ENCODE measurements around the gene HPSE2.
"Not testable (repeated sequence)": the region's sequence is repeated elsewhere in the genome, so short reads cannot be mapped to it uniquely, and the experiment has no call there.

Gene HPSE2

GRCh38 chr10:99002392-99002791, 233.3 kb downstream of the HPSE2 start:
- no peak for DNase-seq

GRCh38 chr10:98997596-98997995, 238.1 kb downstream of the HPSE2 start:
- no peak for DNase-seq

DNA sequence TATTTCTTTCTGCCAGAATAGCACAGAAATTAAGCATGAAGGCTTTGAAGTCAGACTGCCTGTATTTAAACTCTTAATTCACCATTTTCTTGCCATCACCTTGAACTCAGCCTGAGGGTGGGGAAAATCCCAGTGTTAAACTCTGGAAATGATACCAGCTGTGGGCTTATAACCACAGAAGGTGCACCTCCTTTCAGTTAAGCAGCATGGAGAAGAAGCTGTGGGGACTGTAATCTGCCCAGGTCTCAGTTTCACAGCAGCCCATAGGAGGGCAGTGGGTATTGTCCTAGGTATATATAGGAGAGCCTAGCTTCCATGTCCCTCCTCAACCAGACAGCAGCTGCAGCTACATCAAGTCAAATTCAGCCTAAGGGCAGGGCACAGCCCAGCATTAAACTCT, 241.6 kb downstream of the HPSE2 start:
- no peak for DNase-seq

DNA sequence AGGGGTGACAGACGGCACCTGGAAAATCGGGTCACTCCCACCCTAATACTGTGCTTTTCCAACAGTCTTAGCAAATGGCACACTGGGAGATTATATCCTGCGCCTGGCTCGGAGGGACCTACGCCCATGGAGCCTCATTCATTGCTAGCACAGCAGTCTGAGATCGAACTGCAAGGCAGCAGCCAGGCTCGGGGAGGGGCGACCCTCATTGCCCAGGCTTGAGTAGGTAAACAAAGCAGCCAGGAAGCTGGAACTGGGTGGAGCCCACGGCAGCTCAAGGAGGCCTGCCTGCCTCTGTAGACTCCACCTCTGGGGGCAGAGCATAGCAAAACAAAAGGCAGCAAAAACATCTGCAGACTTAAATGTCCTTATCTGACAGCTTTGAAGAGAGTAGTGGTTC, 251.9 kb downstream of the HPSE2 start:
- DNase-seq = not testable (repeated sequence)

GRCh38 chr10:98980353-98980752, 255.3 kb downstream of the HPSE2 start:
- DNase-seq = no peak

GRCh38 chr10:98971464-98971863, 264.2 kb downstream of the HPSE2 start:
- no peak for DNase-seq

DNA sequence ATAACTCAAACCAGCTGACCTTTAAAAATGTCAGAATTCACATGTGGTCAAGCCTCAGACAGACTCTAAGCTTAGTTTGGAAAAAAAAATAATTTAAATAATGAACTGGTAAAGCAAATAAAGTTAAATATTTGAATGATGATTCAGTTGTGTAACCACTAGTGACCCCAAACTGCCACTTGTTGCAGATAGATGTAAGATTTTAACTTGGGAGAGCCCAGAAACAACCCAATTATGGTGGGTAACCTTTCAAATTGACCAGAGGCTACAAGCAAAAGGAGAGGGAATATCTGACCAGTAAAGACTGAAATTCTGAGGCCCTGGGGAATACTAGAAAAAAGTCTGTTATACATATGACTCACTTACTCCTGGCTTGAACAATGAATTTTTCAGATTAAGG, 268.1 kb downstream of the HPSE2 start:
- DNase-seq = no peak

GRCh38 chr10:98963608-98964007, 272.0 kb downstream of the HPSE2 start:
- DNase-seq = no peak

- DNase-seq = no peak
These were observed 276.3 kb downstream of the HPSE2 start for GRCh38 chr10:98959379-98959778.

DNA sequence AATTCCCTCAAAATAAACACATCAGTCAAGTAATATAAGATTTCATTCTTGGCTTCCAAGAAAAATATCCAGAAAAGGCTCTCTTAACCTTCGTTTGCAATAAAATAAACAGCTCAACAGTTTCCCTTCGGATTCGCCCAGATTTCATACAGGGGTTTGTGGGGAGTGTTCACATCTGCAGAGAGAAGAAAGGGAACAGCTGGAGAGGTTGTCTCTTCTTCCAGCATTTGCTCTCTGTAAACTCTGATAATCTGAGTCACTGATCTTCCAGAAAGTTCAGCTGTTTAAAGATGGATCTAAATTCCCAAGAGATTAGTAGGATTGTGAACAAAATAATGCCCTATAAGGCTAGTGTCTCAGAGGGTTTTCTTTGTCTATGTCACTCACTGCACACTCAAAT, 277.9 kb downstream of the HPSE2 start:
- DNase-seq = no peak

GRCh38 chr10:98956576-98957260, 278.9 kb downstream of the HPSE2 start:
- no peak for DNase-seq

- DNase-seq = no peak
These were observed 282.4 kb downstream of the HPSE2 start for GRCh38 chr10:98953251-98953650.

- DNase-seq = no peak
These were observed 284.2 kb downstream of the HPSE2 start for GRCh38 chr10:98951269-98952000.

DNA sequence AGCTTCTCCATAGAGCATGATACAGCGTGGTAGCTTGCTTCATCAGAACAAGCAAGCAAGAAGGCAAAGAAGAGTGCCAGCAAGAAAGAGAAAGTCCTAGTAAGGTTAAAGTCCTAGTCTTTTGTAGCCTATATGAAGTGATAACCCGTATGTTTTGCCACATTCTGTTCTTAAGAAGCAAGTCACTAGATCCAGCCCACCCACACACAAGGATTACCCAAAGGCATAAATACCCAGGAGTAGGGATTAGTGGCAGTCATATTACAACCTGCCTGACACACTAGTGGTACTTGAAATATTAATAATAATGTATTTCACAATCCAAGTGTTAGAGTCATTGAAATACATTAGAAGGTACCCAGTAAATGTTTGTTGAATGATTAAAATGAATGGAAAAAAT, 285.5 kb downstream of the HPSE2 start:
- DNase-seq = no peak

GRCh38 chr10:98949306-98949705, 286.3 kb downstream of the HPSE2 start:
- DNase-seq = no peak

DNA sequence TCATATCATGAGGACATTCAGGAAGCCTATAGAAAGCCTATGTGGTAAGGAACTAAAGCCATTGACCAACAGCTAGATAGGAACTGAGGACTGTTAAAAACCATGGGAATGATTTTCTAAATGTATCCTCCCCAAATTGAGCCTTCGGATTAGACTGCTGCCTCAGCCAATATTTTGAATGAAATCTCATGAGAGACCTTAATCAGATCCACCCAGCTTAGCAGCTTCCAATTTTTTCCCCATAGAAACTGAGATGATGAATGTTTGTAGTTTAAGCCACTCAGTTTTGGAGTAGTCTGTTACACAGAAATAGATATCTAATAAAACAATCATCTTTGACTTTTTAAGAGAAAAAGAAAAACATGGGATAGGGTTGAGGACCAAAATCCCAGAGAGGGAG, 292.0 kb downstream of the HPSE2 start:
- DNase-seq = no peak

DNA sequence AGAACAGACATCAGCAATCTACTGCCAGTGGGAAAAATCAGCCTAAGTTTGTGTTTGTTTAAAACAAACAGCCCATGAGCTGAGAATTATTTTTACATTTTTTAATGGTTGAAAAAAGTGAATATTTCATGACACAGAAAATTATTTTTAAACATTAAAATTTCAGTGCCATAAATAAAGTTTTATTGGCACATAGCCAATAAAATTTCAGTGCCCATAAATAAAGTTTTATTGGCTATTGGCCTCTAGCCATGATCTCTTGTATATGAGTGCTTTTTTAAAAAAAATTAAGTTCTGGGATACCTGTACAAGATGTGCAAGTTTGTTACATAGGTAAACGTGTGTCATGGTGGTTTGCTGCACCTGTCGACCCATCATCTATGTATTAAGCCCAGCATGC, 305.9 kb downstream of the HPSE2 start:
- no peak for DNase-seq

DNA sequence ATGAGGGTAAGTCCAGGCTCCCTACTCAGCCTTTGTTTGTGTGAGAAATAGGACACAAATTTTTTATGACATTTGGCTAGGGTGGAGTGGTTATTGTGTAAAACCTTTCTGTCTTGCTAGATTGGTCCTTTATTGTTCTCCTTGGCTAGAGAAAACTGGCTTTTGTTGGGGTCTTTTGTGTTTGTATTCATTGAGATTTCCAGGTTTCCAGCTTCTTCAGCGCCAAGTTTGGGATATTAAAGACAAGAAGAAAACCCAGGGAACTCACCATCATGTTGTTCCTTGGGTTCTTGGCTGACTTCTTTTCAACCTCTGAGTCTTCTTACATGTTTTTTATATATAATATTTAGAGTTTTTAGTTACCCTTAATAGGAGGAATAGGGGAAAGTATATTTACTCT, 310.0 kb downstream of the HPSE2 start:
- DNase-seq = no peak

DNA sequence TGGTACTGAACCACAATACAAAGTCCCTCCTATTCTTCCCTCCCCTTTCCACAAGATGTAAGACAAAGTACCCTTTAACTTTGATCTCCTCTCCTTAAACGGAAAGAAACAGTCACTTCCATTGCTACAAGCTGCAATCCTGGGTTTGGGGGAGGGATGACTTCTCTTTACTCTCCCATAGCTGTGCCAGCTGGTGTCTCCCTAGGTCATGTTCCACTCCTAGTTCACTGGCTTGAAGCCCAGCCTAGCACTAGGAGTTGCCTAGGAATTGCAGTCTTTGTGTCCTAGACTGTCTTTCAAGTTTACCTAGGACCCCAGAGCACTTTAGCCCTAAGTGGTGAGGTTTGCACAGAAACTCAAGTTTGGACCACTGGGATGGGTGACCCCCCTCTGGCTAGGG, 311.1 kb downstream of the HPSE2 start:
- no peak for DNase-seq

DNA sequence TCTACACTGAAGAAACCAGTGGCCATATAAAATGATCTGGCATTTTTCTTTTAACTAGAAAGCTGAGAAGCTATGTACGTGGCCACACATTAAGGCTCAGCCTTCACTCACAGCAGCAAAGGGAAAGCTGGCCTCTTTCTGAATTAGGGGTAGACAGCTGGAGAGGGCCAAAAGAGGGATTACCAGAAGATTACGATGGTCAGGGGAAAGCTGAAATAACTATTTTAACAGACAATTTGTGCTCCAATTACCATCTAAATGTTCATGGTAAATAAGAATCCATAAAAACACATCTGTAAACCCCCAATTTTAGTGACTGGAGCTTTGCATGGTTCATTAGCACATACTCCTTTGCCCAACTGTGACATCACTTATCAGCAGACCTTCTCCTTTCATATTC, 314.3 kb downstream of the HPSE2 start:
- no peak for DNase-seq

GRCh38 chr10:98920807-98921206, 314.8 kb downstream of the HPSE2 start:
- DNase-seq = no peak

GRCh38 chr10:98920360-98920759, 315.3 kb downstream of the HPSE2 start:
- DNase-seq = no peak

DNA sequence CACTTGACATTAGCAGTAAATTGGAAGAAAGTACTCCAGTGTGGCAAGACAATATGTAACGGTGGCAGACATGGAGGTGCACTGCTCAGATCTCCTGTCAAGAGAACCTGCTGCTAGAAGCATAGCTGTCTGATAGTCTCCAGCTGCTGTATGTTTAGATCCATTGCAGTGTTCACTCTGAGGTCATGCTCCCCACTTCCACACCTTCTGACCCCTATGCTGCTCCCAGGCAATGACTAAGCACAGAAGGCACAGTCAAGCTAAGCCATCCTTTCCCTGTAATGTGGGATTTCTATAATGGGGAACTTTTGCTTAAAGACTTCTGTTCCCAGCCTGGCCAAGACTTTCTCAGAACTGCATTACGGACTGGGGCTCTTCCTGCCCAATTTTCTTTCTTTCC, 315.8 kb downstream of the HPSE2 start:
- DNase-seq = no peak

GRCh38 chr10:98917828-98918227, 317.8 kb downstream of the HPSE2 start:
- DNase-seq = no peak

Data from activated CD4-positive, alpha-beta T cell treated with anti-CD3 and anti-CD28 coated beads for 1 hour (primary cell).